Measurements from ENCODE around the gene NRL.

The NRL gene

GRCh38 chr14:24114532-24115421 is at the start of gene NRL, which contains the start of gene DCAF11:
Gene NRL (minus strand): TSS chr14:24114949. CDS start chr14:24082848, 32,101 bp downstream.
Gene DCAF11 (plus strand): TSS chr14:24114777. CDS start chr14:24115595, 818 bp downstream.
- DNase-seq, result peak; percentile 99

GRCh38 chr14:24162093-24162492 is 47.3 kb upstream of the NRL start:
- DNase-seq, result no peak

GRCh38 chr14:24160850-24161804 is 46.4 kb upstream of the NRL start, which contains the start of gene IRF9:
Gene IRF9 (plus strand): TSS chr14:24161265. CDS start chr14:24162145, 880 bp downstream.
- DNase-seq, result peak; percentile 94

GRCh38 chr14:24160499-24160849 is 45.7 kb upstream of the NRL start:
- no peak for DNase-seq

- no peak for DNase-seq
Observed at GRCh38 chr14:24159777-24160498, 45.2 kb upstream of the NRL start.

GRCh38 chr14:24157331-24157730 is 42.6 kb upstream of the NRL start:
- DNase-seq, result no peak

- DNase-seq, result no peak
Observed at GRCh38 chr14:24156840-24157239, 42.1 kb upstream of the NRL start.

GRCh38 chr14:24155100-24155499 is 40.4 kb upstream of the NRL start:
- DNase-seq, result no peak

GRCh38 chr14:24151404-24152080 is 36.8 kb upstream of the NRL start:
- DNase-seq, result no peak

- no peak for DNase-seq
Observed at GRCh38 chr14:24150993-24151392, 36.2 kb upstream of the NRL start.

GRCh38 chr14:24150567-24150966 is 35.8 kb upstream of the NRL start:
- no peak for DNase-seq

GRCh38 chr14:24150061-24150460 is 35.3 kb upstream of the NRL start:
- no peak for DNase-seq

- no peak for DNase-seq
Observed at GRCh38 chr14:24149302-24149969, 34.7 kb upstream of the NRL start.

- DNase-seq, result no peak
Observed at GRCh38 chr14:24147761-24148428, 33.1 kb upstream of the NRL start.

GRCh38 chr14:24146978-24147760 is 32.4 kb upstream of the NRL start, which contains the start of gene RNF31:
Gene RNF31 (plus strand): TSS chr14:24147498. CDS start chr14:24147699, 201 bp downstream.
- peak; percentile 98 for DNase-seq

GRCh38 chr14:24146453-24146977 is 31.8 kb upstream of the NRL start, which contains the start of gene PSME2:
Gene PSME2 (minus strand): TSS chr14:24146610. CDS start chr14:24146581, 29 bp downstream.
- peak; percentile 98 for DNase-seq

GRCh38 chr14:24145690-24146452 is 31.1 kb upstream of the NRL start:
- no peak for DNase-seq

- no peak for DNase-seq
Observed at GRCh38 chr14:24145219-24145618, 30.5 kb upstream of the NRL start.

- no peak for DNase-seq
Observed at GRCh38 chr14:24144451-24144850, 29.7 kb upstream of the NRL start.
